ENCODE measurements around the gene ST3GAL4. TPM values are rescaled to one million over a fixed set of nuclear protein-coding genes. Genes with fewer than 3 reads are reported as not detected.
"Not testable (repeated sequence)": the region's sequence is repeated elsewhere in the genome, so short reads cannot be mapped to it uniquely, and the experiment has no call there.

Gene ST3GAL4
- total and polyA plus RNA-seq, 2 of the 8 experiments (the other 6 are each of a cell fraction or from before 2014, with no cell fraction given) = 15.6 to 20.0 TPM

DNA sequence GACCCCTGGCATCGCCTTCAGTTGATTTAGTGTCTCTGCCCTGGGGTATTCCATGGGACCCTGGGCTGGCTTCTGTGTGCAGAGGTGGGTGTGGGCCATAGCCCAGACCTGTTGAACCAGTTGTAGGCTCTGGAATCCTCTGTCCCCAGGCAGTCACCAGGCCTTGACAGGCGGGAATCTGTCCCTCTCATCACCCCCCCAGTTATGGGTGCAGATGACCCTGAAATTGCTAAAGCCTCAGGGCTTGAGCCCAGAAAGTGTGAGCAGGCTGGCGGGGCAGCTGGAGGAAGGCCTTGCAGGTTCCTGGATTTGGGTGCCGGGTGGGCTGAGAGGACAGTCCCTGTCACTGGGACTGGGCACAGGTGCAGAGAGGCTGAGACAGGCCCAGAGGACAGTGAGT, 27.2 kb downstream of the ST3GAL4 start:
- H4K8ac ChIP-seq (ENCODE audit: extremely low read depth, insufficient read depth, low read length); H3K36me3 ChIP-seq (ENCODE audit: control insufficient read depth in 2 of 4, insufficient read depth in 4 of 4, low read length in 3 of 4); H4K20me1 ChIP-seq (replicated peaks in 1 of 2; ENCODE audit: control insufficient read depth in 1 of 2, insufficient read depth in 2 of 2, low read length in 2 of 2); H3K9ac ChIP-seq (replicated peaks in 1 of 4; ENCODE audit: extremely low read depth in 1 of 4, low read depth in 3 of 4, low read length in 3 of 4); H2BK20ac ChIP-seq (ENCODE audit: low read length); H2BK120ac ChIP-seq (replicated peaks; ENCODE audit: low read depth, low read length); H3K4me2 ChIP-seq (ENCODE audit: insufficient read depth in 1 of 2, low read depth in 2 of 2, low read length in 2 of 2); H2BK5ac ChIP-seq (ENCODE audit: low read depth, low read length); H3K79me1 ChIP-seq (ENCODE audit: low read depth, low read length); H2AFZ ChIP-seq (ENCODE audit: low read length); H2BK12ac ChIP-seq (ENCODE audit: low read depth, low read length); H3K14ac ChIP-seq (ENCODE audit: insufficient read length); H2BK15ac ChIP-seq (ENCODE audit: low read length); DNase-seq (ENCODE audit: low read depth in 1 of 2, low spot score in 2 of 2); H3K4me3 ChIP-seq (ENCODE audit: extremely low read depth in 1 of 4, insufficient read depth in 2 of 4, low read depth in 3 of 4, low read length in 4 of 4); POLR2A ChIA-PET (ENCODE audit: partially characterized antibody); H3K4ac ChIP-seq (replicated peaks; ENCODE audit: insufficient read length, low read depth, low read length); H4K5ac ChIP-seq (ENCODE audit: insufficient read length, low read depth, low read length); H3K56ac ChIP-seq (replicated peaks; ENCODE audit: insufficient read length, low read depth, low read length); H3K9me3 ChIP-seq (ENCODE audit: insufficient read depth in 2 of 2, low read depth in 1 of 2, low read length in 1 of 2); FAIRE-seq; H3K79me2 ChIP-seq (ENCODE audit: control insufficient read depth in 1 of 2, insufficient read depth in 2 of 2, low read length in 2 of 2); H3K4me1 ChIP-seq (replicated peaks in 1 of 4; ENCODE audit: control insufficient read depth in 3 of 4, insufficient read depth in 4 of 4, low read length in 3 of 4); H3K23ac ChIP-seq (ENCODE audit: insufficient read length); H3K23me2 ChIP-seq (ENCODE audit: low read depth, low read length); H4K91ac ChIP-seq (replicated peaks; ENCODE audit: insufficient read length, low read length); H3K18ac ChIP-seq (ENCODE audit: extremely low read depth, low read length); H2AK5ac ChIP-seq (ENCODE audit: low read depth, low read length); H3K27me3 ChIP-seq (replicated peaks in 1 of 4; ENCODE audit: control insufficient read depth in 3 of 4, extremely low read depth in 1 of 4, insufficient read depth in 3 of 4, low read length in 3 of 4); H3K27ac ChIP-seq (ENCODE audit: low read depth, low read length): not testable (repeated sequence)
- CTCF ChIA-PET (ENCODE audit: partially characterized antibody) = interaction anchor here (0.9 to 1.4 kb wide), 4 partner anchors 10 to 72 kb away, joined by 3 to 7 read pairs (median 4); no protein-coding TSS in a partner anchor
- WGBS, 2 experiments (ENCODE audit: extremely low coverage in 1 of 2, insufficient coverage in 1 of 2, insufficient read length in 1 of 2, insufficient replicate concordance in 2 of 2, low coverage in 1 of 2, low lambda C conversion rate in 2 of 2, missing lambda C conversion rate in 1 of 2) = 88% methylated on average over 4 of the region's 4 CpGs; no CpG with 5 or more reads in 1 of the 2 experiments
